CD4-positive, alpha-beta memory T cell (primary cell): ENCODE results near the gene CARD10. TPM values are rescaled to one million over a fixed set of nuclear protein-coding genes. Genes with fewer than 3 reads are reported as not detected.

Source experiments
- CTCF ChIA-PET: fragments of 350-600 bp; sonication (Branson Sonifier 250); formaldehyde crosslinking; loops from one replicate; lab custom pipeline; 2021; ENCODE audit warnings: inconsistent platforms; ENCODE audit not compliant: partially characterized antibody; lab: Charles Lee
- POLR2A ChIA-PET: fragments of 350-600 bp; sonication (Branson Sonifier 250); formaldehyde crosslinking; loops from one replicate; lab custom pipeline; 2021; ENCODE audit not compliant: partially characterized antibody; lab: Charles Lee
- DNase-seq, 5 donors: peaks; one replicate each; pipeline versions ENCODE4 v3.0.0 to v3.0.0-alpha.2; 2020 to 2022; ENCODE audit warnings: mixed read lengths in 1 of 5
- H3K27ac ChIP-seq: one replicate; pipeline ENCODE4 v1.7.0; 2013; ENCODE audit warnings: low read depth, low read length
- H3K27me3 ChIP-seq: 2 replicates; pipeline ENCODE4 v1.7.0; 2013; ENCODE audit warnings: mild to moderate bottlenecking, low read length, moderate library complexity; ENCODE audit not compliant: insufficient read depth
- H3K36me3 ChIP-seq: 2 replicates; pipeline ENCODE4 v1.7.0; 2013; ENCODE audit warnings: mild to moderate bottlenecking, low read length, moderate library complexity; ENCODE audit not compliant: insufficient read depth
- H3K4me1 ChIP-seq: 2 replicates; pipeline ENCODE4 v1.7.0; 2013; ENCODE audit warnings: mild to moderate bottlenecking, low read length, moderate library complexity; ENCODE audit not compliant: insufficient read depth
- H3K4me3 ChIP-seq, 2 donors: one replicate each; pipeline ENCODE4 v1.7.0; 2013; ENCODE audit warnings: low read length in 2 of 2, mild to moderate bottlenecking in 1 of 2
- H3K9me3 ChIP-seq, 2 donors: one replicate each; pipeline ENCODE4 v1.7.0; 2013; ENCODE audit warnings: low read length in 2 of 2, control low read depth in 1 of 2; ENCODE audit not compliant: control insufficient read depth in 1 of 2
- H3K27ac Mint-ChIP-seq, 7 donors: one replicate each; pipeline ENCODE4 v1.8.0; 2020 to 2021; ENCODE audit warnings: mixed read lengths in 7 of 7, mild to moderate bottlenecking in 6 of 7, inconsistent platforms in 3 of 7, moderate library complexity in 3 of 7
- H3K27me3 Mint-ChIP-seq, 2 donors: one replicate each; pipeline ENCODE4 v1.8.0; 2020 to 2021; ENCODE audit warnings: mixed read lengths in 2 of 2
- H3K36me3 Mint-ChIP-seq, 2 donors: one replicate each; pipeline ENCODE4 v1.8.0; 2020 to 2021; ENCODE audit warnings: mixed read lengths in 2 of 2, inconsistent platforms in 1 of 2, mild to moderate bottlenecking in 1 of 2
- H3K4me1 Mint-ChIP-seq, 4 donors: one replicate each; pipeline ENCODE4 v1.8.0; 2020 to 2021; ENCODE audit warnings: mixed read lengths in 4 of 4, mild to moderate bottlenecking in 1 of 4
- H3K4me3 Mint-ChIP-seq, 8 donors: one replicate each; pipeline ENCODE4 v1.8.0; 2020 to 2021; ENCODE audit warnings: mixed read lengths in 8 of 8, mild to moderate bottlenecking in 7 of 8, moderate library complexity in 6 of 8, inconsistent platforms in 3 of 8
- H3K9me3 Mint-ChIP-seq, 8 donors: one replicate each; pipeline ENCODE4 v1.8.0; 2020 to 2021; ENCODE audit warnings: mixed read lengths in 8 of 8, mild to moderate bottlenecking in 5 of 8, inconsistent platforms in 3 of 8, moderate library complexity in 1 of 8
- intact Hi-C: fragments of 100-400 bp; cut with micrococcal nuclease; formaldehyde crosslinking; loops from one replicate; pipeline ENCODE4 v1.15.1; 2023
- polyA plus RNA-seq, 2 donors: library from polyadenylated mRNA; unstranded; fragments of 300-500 nt; fragmentation: Illumina TruSeq; gene quantifications; one replicate each; pipeline ENCODE4 v1.2.3, GENCODE V29; 2021
- total RNA-seq, 2 experiments: library from RNA; stranded (reverse); gene quantifications; one replicate each; pipeline ENCODE4 v1.2.3, GENCODE V29; 2021

The CARD10 gene
- total RNA-seq (under 1 TPM; 0.42 to 0.61 TPM), polyA plus RNA-seq (not detected)

DNA sequence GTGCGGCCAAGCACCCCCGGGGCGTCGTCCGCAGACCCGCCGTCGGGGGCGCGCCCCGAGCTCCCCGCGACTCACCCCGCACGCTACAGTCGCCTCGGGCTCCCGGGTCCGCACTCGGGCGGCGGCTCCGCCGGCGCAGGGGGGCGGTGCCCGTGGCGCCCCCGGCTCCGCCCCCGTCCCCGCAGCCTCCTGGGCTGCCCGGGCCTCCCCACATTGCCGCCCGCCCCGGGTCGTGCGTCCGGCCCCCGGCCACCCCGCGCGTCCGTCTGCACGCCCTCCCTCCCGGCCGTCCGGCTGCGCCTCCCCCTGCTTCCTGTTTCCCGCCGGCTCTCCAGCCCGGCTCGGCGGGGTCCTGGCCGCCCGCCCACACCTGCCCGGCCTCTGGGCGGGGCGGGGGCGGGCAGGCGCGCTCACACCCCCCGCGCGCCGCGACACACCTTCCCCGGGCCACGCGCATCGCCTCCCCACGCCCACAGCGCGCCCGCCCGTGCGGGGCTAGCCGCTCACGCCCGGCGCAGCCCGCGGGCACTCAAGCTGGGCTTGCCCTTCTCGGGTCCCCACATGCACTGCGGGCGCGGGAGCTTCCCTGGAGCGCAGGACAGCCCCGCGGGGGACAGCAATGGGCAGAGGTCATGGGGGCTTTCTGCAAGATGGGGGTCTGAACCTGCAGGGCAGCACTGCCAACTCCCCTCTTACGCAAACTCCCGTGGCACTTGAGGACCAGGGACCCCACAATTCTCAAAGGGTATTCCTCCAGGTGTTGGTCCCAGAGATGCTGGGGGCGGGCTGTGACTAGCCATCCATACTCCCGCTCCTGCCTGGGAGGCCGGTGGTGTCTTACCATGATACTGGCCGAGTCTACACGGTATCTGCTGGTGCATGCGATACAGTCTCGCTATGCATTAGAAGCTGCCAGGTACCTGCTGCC, at the start of gene CARD10:
TSS of gene CARD10 (minus strand) at position 148 of the 928 bp plus-strand sequence. CDS start 215 bp downstream, outside the sequence.
- no peaks in the 10 kb centered on the region for H3K36me3 ChIP-seq
- no peaks in the 10 kb centered on the region for H3K9me3 ChIP-seq
- intact Hi-C loops: no loop called here
- Mint-ChIP-seq H3K9me3 (no peaks in the 10 kb centered on the region), H3K4me3 (peak within 1 kb of the TSS; percentile 74 to 85 (median 78)), H3K4me1 (peaks cover 0 to 9% (median 5%) of the 10 kb centered on the region in 4 donors), H3K36me3 (no peaks in the 10 kb centered on the region), H3K27ac (peak within 1 kb of the TSS in 2 of 7 donors; percentile 50 to 60), H3K27me3 (peaks cover 27 to 32% of the 10 kb centered on the region in 2 donors)
- H3K27ac ChIP-seq: no peak within 1 kb of the TSS
- peaks cover 7% of the 10 kb centered on the region for H3K4me1 ChIP-seq
- H3K27me3 ChIP-seq: peaks cover 22% of the 10 kb centered on the region
- peak within 1 kb of the TSS in 1 of 2 donors; percentile 32 for H3K4me3 ChIP-seq
- peak in 2 of 5 donors; percentile 17 to 23 for DNase-seq
- CTCF ChIA-PET: no interaction called here
- POLR2A ChIA-PET: interaction anchor here (1.0 kb wide), 1 partner anchor 34 kb away, joined by 3 read pairs; no protein-coding TSS in a partner anchor

DNA sequence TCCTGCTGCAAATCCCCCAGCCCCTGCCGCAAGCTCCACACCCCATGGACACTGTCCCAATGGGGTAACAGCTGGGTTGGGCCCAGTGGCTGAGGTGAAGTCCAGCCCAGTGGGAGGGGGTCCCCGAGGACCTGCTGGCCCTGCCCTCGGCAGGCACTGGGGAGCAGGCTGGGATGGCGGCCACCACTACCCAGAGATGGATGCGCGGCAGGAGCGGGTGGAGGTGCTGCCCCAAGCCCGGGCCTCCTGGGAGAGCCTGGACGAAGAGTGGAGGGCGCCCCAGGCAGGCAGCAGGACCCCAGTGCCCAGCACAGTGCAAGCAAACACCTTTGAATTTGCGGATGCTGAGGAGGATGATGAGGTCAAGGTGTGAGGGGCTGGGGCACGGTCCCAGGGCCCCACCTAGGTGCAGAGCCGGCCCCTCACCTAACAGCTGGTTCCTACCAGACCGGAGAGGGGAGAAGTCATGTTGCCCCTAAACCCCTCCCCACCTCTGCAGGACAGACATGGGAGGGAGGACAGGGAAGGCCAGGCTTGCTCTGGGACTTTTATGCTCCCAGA, 49.3 kb upstream of the CARD10 start:
- no peak for DNase-seq
- Mint-ChIP-seq H3K9me3 (no peaks in the 10 kb centered on the region), H3K27ac (peak overlapping the region in 1 of 7 donors; percentile 81), H3K4me1 (peaks cover 11 to 29% (median 19%) of the 10 kb centered on the region in 4 donors), H3K36me3 (no peaks in the 10 kb centered on the region), H3K27me3 (peaks cover 4 to 14% of the 10 kb centered on the region in 2 donors), H3K4me3 (no peak overlapping the region)
- peaks cover 7% of the 10 kb centered on the region for H3K27me3 ChIP-seq
- no peak overlapping the region for H3K4me3 ChIP-seq
- H3K9me3 ChIP-seq: no peaks in the 10 kb centered on the region
- H3K36me3 ChIP-seq: no peaks in the 10 kb centered on the region
- intact Hi-C loops: no loop called here
- ChIA-PET CTCF (interaction anchor here (0.6 to 21.0 kb wide), 8 partner anchors 10 to 545 kb away, joined by 3 to 523 read pairs (median 8); partner anchors contain the start of gene LGALS2), POLR2A (interaction anchor here (0.8 to 3.5 kb wide), 4 partner anchors 24 to 252 kb away, joined by 3 to 60 read pairs (median 18); partner anchors contain the start of gene MFNG)
- peaks cover 20% of the 10 kb centered on the region for H3K4me1 ChIP-seq
- no peak overlapping the region for H3K27ac ChIP-seq

DNA sequence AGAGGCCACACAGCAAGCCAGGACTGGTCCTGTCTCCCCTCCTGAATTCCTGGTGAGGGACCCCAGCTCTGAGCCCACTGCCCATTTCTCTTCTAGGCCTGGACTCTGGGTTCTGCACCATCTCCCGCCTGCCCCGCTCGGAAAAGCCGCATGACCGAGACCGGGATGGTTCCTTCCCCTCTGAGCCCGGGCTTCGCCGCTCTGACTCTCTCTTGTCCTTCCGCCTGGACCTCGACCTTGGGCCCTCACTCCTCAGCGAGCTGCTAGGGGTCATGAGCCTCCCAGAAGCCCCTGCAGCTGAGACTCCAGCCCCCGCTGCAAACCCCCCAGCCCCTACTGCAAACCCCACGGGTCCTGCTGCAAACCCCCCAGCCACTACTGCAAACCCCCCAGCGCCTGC, 48.8 kb upstream of the CARD10 start:
- intact Hi-C loops: no loop called here
- DNase-seq: no peak
- no peaks in the 10 kb centered on the region for H3K36me3 Mint-ChIP-seq
- H3K4me1 Mint-ChIP-seq: peaks cover 11 to 34% (median 23%) of the 10 kb centered on the region in 4 donors
- Histone ChIP-seq H3K4me3 (no peak overlapping the region), H3K36me3 (no peaks in the 10 kb centered on the region), H3K4me1 (peaks cover 20% of the 10 kb centered on the region), H3K27me3 (peaks cover 7% of the 10 kb centered on the region), H3K27ac (no peak overlapping the region), H3K9me3 (no peaks in the 10 kb centered on the region)
- POLR2A ChIA-PET: interaction anchor here (0.8 to 3.5 kb wide), 8 partner anchors 19 to 368 kb away, joined by 3 to 60 read pairs (median 6); partner anchors contain the start of gene MFNG
- CTCF ChIA-PET: interaction anchor here (0.6 to 21.0 kb wide), 27 partner anchors 9 to 700 kb away, joined by 3 to 523 read pairs (median 5); partner anchors contain the start of genes LGALS2 and PDXP
- H3K27ac Mint-ChIP-seq: peak overlapping the region in 1 of 7 donors; percentile 81
- H3K4me3 Mint-ChIP-seq: no peak overlapping the region
- no peaks in the 10 kb centered on the region for H3K9me3 Mint-ChIP-seq
- peaks cover 9 to 19% of the 10 kb centered on the region in 2 donors for H3K27me3 Mint-ChIP-seq

GRCh38 chr22:37566903-37567798, 47.9 kb upstream of the CARD10 start:
- ChIA-PET POLR2A (interaction anchor here (0.8 to 3.5 kb wide), 16 partner anchors 9 to 367 kb away, joined by 3 to 60 read pairs (median 5); partner anchors contain the start of genes GGA1, MFNG, NOL12 and RAC2), CTCF (interaction anchor here (0.6 to 21.0 kb wide), 43 partner anchors 8 to 701 kb away, joined by 3 to 523 read pairs (median 5); partner anchors contain the start of genes LGALS2, MFNG and PDXP)
- H3K27ac ChIP-seq: no peak overlapping the region
- peak; percentile 87 to 91 (median 89) for DNase-seq
- no peaks in the 10 kb centered on the region for H3K36me3 ChIP-seq
- H3K27ac Mint-ChIP-seq: peak overlapping the region; percentile 8 to 81 (median 57)
- H3K4me1 ChIP-seq: peaks cover 23% of the 10 kb centered on the region
- no peaks in the 10 kb centered on the region for H3K9me3 Mint-ChIP-seq
- H3K4me3 ChIP-seq: peak overlapping the region; percentile 6 to 15
- intact Hi-C loops: loop anchor here (1.0 to 2.0 kb wide), 5 partner anchors 25 to 300 kb away; no protein-coding TSS in a partner anchor
- H3K27me3 ChIP-seq: peaks cover 11% of the 10 kb centered on the region
- H3K36me3 Mint-ChIP-seq: no peaks in the 10 kb centered on the region
- peak overlapping the region; percentile 58 to 85 (median 70) for H3K4me3 Mint-ChIP-seq
- peaks cover 11 to 36% (median 25%) of the 10 kb centered on the region in 4 donors for H3K4me1 Mint-ChIP-seq
- H3K27me3 Mint-ChIP-seq: peaks cover 14 to 24% of the 10 kb centered on the region in 2 donors
- H3K9me3 ChIP-seq: no peaks in the 10 kb centered on the region

DNA sequence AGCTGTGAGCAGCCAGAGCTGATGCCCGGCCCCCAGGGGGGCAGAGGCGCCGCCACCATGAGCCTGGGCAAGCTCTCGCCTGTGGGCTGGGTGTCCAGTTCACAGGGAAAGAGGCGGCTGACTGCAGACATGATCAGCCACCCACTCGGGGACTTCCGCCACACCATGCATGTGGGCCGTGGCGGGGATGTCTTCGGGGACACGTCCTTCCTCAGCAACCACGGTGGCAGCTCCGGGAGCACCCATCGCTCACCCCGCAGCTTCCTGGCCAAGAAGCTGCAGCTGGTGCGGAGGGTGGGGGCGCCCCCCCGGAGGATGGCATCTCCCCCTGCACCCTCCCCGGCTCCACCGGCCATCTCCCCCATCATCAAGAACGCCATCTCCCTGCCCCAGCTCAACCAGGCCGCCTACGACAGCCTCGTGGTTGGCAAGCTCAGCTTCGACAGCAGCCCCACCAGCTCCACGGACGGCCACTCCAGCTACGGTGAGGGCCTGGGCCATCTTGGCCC, 47.2 kb upstream of the CARD10 start:
- peak overlapping the region; percentile 6 to 15 for H3K4me3 ChIP-seq
- H3K36me3 ChIP-seq: no peaks in the 10 kb centered on the region
- no peaks in the 10 kb centered on the region for H3K9me3 ChIP-seq
- peaks cover 30% of the 10 kb centered on the region for H3K4me1 ChIP-seq
- POLR2A ChIA-PET: interaction anchor here (0.8 to 3.5 kb wide), 15 partner anchors 8 to 367 kb away, joined by 3 to 60 read pairs (median 5); partner anchors contain the start of genes GGA1, MFNG and NOL12
- H3K27me3 ChIP-seq: peaks cover 19% of the 10 kb centered on the region
- no peak overlapping the region for H3K27ac ChIP-seq
- peak overlapping the region in 5 of 8 donors; percentile 57 to 85 (median 70) for H3K4me3 Mint-ChIP-seq
- CTCF ChIA-PET: interaction anchor here (0.9 to 21.0 kb wide), 33 partner anchors 9 to 486 kb away, joined by 3 to 523 read pairs (median 5); partner anchors contain the start of genes LGALS2, MFNG and PDXP
- H3K9me3 Mint-ChIP-seq: no peaks in the 10 kb centered on the region
- H3K36me3 Mint-ChIP-seq: no peaks in the 10 kb centered on the region
- peaks cover 15 to 44% (median 31%) of the 10 kb centered on the region in 4 donors for H3K4me1 Mint-ChIP-seq
- peaks cover 20 to 29% of the 10 kb centered on the region in 2 donors for H3K27me3 Mint-ChIP-seq
- intact Hi-C loops: loop anchor here (2.0 kb wide), 2 partner anchors 82 to 300 kb away; no protein-coding TSS in a partner anchor
- H3K27ac Mint-ChIP-seq: peak overlapping the region in 3 of 7 donors; percentile 62 to 81 (median 63)
- DNase-seq: peak; percentile 25 to 71 (median 47)
